ENCODE data around the gene PLXNA4. TPM values are rescaled to one million over a fixed set of nuclear protein-coding genes. Genes with fewer than 3 reads are reported as not detected.

PLXNA4 gene
- total RNA-seq, 4 donors from 2014 or later: 0.31 to 0.66 (median 0.43) TPM

GRCh38 chr7:132558815-132559214 lies 17.5 kb downstream of the PLXNA4 start:
- Histone ChIP-seq H3K9me3 (no peaks in the 10 kb centered on the region), H3K27me3 (no peaks in the 10 kb centered on the region), H3K36me3 (no peaks in the 10 kb centered on the region), H3K4me1 (no peaks in the 10 kb centered on the region), H3K4me3 (no peak overlapping the region), H3K27ac (no peak overlapping the region)
- DNase-seq (no peak), ATAC-seq (no peak)
- in situ Hi-C loops (cut with MboI; ENCODE audit: low sequenced_read_pairs in 4 of 4) (no loop called here), intact Hi-C loops (cut with DNase I; ENCODE audit: low total_unique reads) (no loop called here)
- TF ChIP-seq POLR2A (IDR thresholded peaks at IDR 0.05): no peak
- no peak for TF ChIP-seq CTCF (IDR thresholded peaks at IDR 0.05 in 4 of 5, conservative IDR thresholded peaks at IDR 0.05 in 1 of 5)

GRCh38 chr7:132557489-132558044 lies 18.7 kb downstream of the PLXNA4 start:
- Histone ChIP-seq H3K4me3 (no peak overlapping the region), H3K27me3 (no peaks in the 10 kb centered on the region), H3K9me3 (no peaks in the 10 kb centered on the region), H3K4me1 (no peaks in the 10 kb centered on the region), H3K27ac (no peak overlapping the region), H3K36me3 (no peaks in the 10 kb centered on the region)
- no peak for TF ChIP-seq POLR2A (IDR thresholded peaks at IDR 0.05)
- TF ChIP-seq CTCF (IDR thresholded peaks at IDR 0.05 in 4 of 5, conservative IDR thresholded peaks at IDR 0.05 in 1 of 5): no peak
- in situ Hi-C loops (cut with MboI; ENCODE audit: low sequenced_read_pairs in 4 of 4) (no loop called here), intact Hi-C loops (cut with DNase I; ENCODE audit: low total_unique reads) (no loop called here)
- ATAC-seq (no peak), DNase-seq (no peak)

GRCh38 chr7:132554446-132554845 lies 21.8 kb downstream of the PLXNA4 start:
- Histone ChIP-seq H3K4me1 (no peaks in the 10 kb centered on the region), H3K27ac (no peak overlapping the region), H3K36me3 (no peaks in the 10 kb centered on the region), H3K27me3 (no peaks in the 10 kb centered on the region), H3K4me3 (no peak overlapping the region), H3K9me3 (no peaks in the 10 kb centered on the region)
- ATAC-seq (no peak), DNase-seq (no peak)
- intact Hi-C loops (cut with DNase I; ENCODE audit: low total_unique reads) (no loop called here), in situ Hi-C loops (cut with MboI; ENCODE audit: low sequenced_read_pairs in 4 of 4) (no loop called here)
- no peak for TF ChIP-seq POLR2A (IDR thresholded peaks at IDR 0.05)
- TF ChIP-seq CTCF (IDR thresholded peaks at IDR 0.05 in 4 of 5, conservative IDR thresholded peaks at IDR 0.05 in 1 of 5): no peak

- Histone ChIP-seq H3K4me3 (no peak overlapping the region), H3K9me3 (no peaks in the 10 kb centered on the region), H3K27me3 (no peaks in the 10 kb centered on the region), H3K27ac (no peak overlapping the region), H3K4me1 (no peaks in the 10 kb centered on the region), H3K36me3 (no peaks in the 10 kb centered on the region)
- no peak for DNase-seq
- ATAC-seq: no peak
- intact Hi-C loops (cut with DNase I; ENCODE audit: low total_unique reads): no loop called here
- in situ Hi-C loops (cut with MboI; ENCODE audit: low sequenced_read_pairs in 4 of 4): no loop called here
- TF ChIP-seq CTCF (IDR thresholded peaks at IDR 0.05 in 4 of 5, conservative IDR thresholded peaks at IDR 0.05 in 1 of 5): no peak
- TF ChIP-seq POLR2A (IDR thresholded peaks at IDR 0.05): no peak
Measured at GRCh38 chr7:132553031-132553430, 23.2 kb downstream of the PLXNA4 start.

- no peaks in the 10 kb centered on the region for H3K9me3 ChIP-seq
- H3K36me3 ChIP-seq: no peaks in the 10 kb centered on the region
- intact Hi-C loops (cut with DNase I; ENCODE audit: low total_unique reads): no loop called here
- in situ Hi-C loops (cut with MboI; ENCODE audit: low sequenced_read_pairs in 4 of 4): no loop called here
- no peak for ATAC-seq
- TF ChIP-seq POLR2A (IDR thresholded peaks at IDR 0.05) (no peak), CTCF (IDR thresholded peaks at IDR 0.05 in 4 of 5, conservative IDR thresholded peaks at IDR 0.05 in 1 of 5) (no peak)
- DNase-seq: no peak
- no peak overlapping the region for H3K27ac ChIP-seq
- no peaks in the 10 kb centered on the region for H3K27me3 ChIP-seq
- H3K4me1 ChIP-seq: no peaks in the 10 kb centered on the region
- H3K4me3 ChIP-seq: no peak overlapping the region
Measured at GRCh38 chr7:132551886-132552285, 24.4 kb downstream of the PLXNA4 start.
